ENCODE results near the gene MIPEP.

Gene MIPEP

GRCh38 chr13:23889615-23890607 lies 711 bp upstream of the MIPEP start:
- in situ Hi-C loops (cut with MboI; ENCODE audit: low sequenced_read_pairs) = loop anchor here (25.0 kb wide), 1 partner anchor 428 kb away; no protein-coding TSS in a partner anchor

- in situ Hi-C loops (cut with MboI; ENCODE audit: low sequenced_read_pairs) = loop anchor here (25.0 kb wide), 1 partner anchor 422 kb away; no protein-coding TSS in a partner anchor
Observed at GRCh38 chr13:23884361-23884760, 4.8 kb downstream of the MIPEP start.

GRCh38 chr13:23883255-23883654 lies 5.9 kb downstream of the MIPEP start:
- in situ Hi-C loops (cut with MboI; ENCODE audit: low sequenced_read_pairs) = loop anchor here (25.0 kb wide), 1 partner anchor 421 kb away; no protein-coding TSS in a partner anchor

GRCh38 chr13:23881402-23881800 lies 7.8 kb downstream of the MIPEP start:
- in situ Hi-C loops (cut with MboI; ENCODE audit: low sequenced_read_pairs) = loop anchor here (25.0 kb wide), 1 partner anchor 419 kb away; no protein-coding TSS in a partner anchor

- in situ Hi-C loops (cut with MboI; ENCODE audit: low sequenced_read_pairs) = loop anchor here (25.0 kb wide), 1 partner anchor 418 kb away; no protein-coding TSS in a partner anchor
Observed at GRCh38 chr13:23880493-23881401, 8.5 kb downstream of the MIPEP start.

GRCh38 chr13:23877286-23877685 lies 11.9 kb downstream of the MIPEP start:
- in situ Hi-C loops (cut with MboI; ENCODE audit: low sequenced_read_pairs) = loop anchor here (25.0 kb wide), 1 partner anchor 415 kb away; no protein-coding TSS in a partner anchor

- in situ Hi-C loops (cut with MboI; ENCODE audit: low sequenced_read_pairs) = loop anchor here (25.0 kb wide), 1 partner anchor 414 kb away; no protein-coding TSS in a partner anchor
Observed at GRCh38 chr13:23876265-23876664, 12.9 kb downstream of the MIPEP start.

- in situ Hi-C loops (cut with MboI; ENCODE audit: low sequenced_read_pairs) = no loop called here
Observed at GRCh38 chr13:23871616-23872220, 17.5 kb downstream of the MIPEP start.

- in situ Hi-C loops (cut with MboI; ENCODE audit: low sequenced_read_pairs) = no loop called here
Observed at GRCh38 chr13:23870356-23871140, 18.7 kb downstream of the MIPEP start.

GRCh38 chr13:23868521-23868920 lies 20.7 kb downstream of the MIPEP start:
- in situ Hi-C loops (cut with MboI; ENCODE audit: low sequenced_read_pairs) = no loop called here

GRCh38 chr13:23867027-23867491 lies 22.1 kb downstream of the MIPEP start:
- in situ Hi-C loops (cut with MboI; ENCODE audit: low sequenced_read_pairs) = no loop called here

- in situ Hi-C loops (cut with MboI; ENCODE audit: low sequenced_read_pairs) = no loop called here
Observed at GRCh38 chr13:23866420-23867026, 22.7 kb downstream of the MIPEP start.

- in situ Hi-C loops (cut with MboI; ENCODE audit: low sequenced_read_pairs) = no loop called here
Observed at GRCh38 chr13:23865906-23866305, 23.3 kb downstream of the MIPEP start.

GRCh38 chr13:23865026-23865425 lies 24.2 kb downstream of the MIPEP start:
- in situ Hi-C loops (cut with MboI; ENCODE audit: low sequenced_read_pairs) = no loop called here

- in situ Hi-C loops (cut with MboI; ENCODE audit: low sequenced_read_pairs) = no loop called here
Observed at GRCh38 chr13:23861310-23861709, 27.9 kb downstream of the MIPEP start.

- in situ Hi-C loops (cut with MboI; ENCODE audit: low sequenced_read_pairs) = no loop called here
Observed at GRCh38 chr13:23859904-23860303, 29.3 kb downstream of the MIPEP start.

GRCh38 chr13:23859455-23859854 lies 29.7 kb downstream of the MIPEP start:
- in situ Hi-C loops (cut with MboI; ENCODE audit: low sequenced_read_pairs) = no loop called here

GRCh38 chr13:23858546-23858945 lies 30.7 kb downstream of the MIPEP start:
- in situ Hi-C loops (cut with MboI; ENCODE audit: low sequenced_read_pairs) = no loop called here

Data from HL-60/S4 treated with phorbol 12-myristate 13-acetate at 8.2 ng/mL for 4 days and 3 days (cell line).